C4-2B (cell line): ENCODE data around the gene TCF7L1.

Source experiments
- CTCF ChIP-seq: fragments of 450-650 bp; conservative IDR thresholded peaks from 2 replicates; pipeline ENCODE4 v1.5.1; 2017; ENCODE audit warnings: mild to moderate bottlenecking
- ZFX ChIP-seq: fragments of 450-650 bp; IDR thresholded peaks from 2 replicates; pipeline ENCODE4 v1.6.1; 2017

GRCh38 chr2:85263591-85263990 is 130.4 kb downstream of the TCF7L1 start:
- TF ChIP-seq ZFX (no peak), CTCF (no peak)
